ENCODE data around the gene PTPN5.
A peak's percentile ranks its signal among the peaks of the same experiment; 100 is the strongest.

Gene PTPN5

GRCh38 chr11:18713646-18714442, 77.8 kb downstream of the PTPN5 start:
- no peak overlapping the region for H3K4me3 Mint-ChIP-seq
- H3K27ac Mint-ChIP-seq: no peak overlapping the region
- H3K9me3 Mint-ChIP-seq: no peaks in the 10 kb centered on the region
- no peaks in the 10 kb centered on the region for H3K4me1 Mint-ChIP-seq
- H3K36me3 Mint-ChIP-seq: no peaks in the 10 kb centered on the region
- H3K27me3 Mint-ChIP-seq: no peaks in the 10 kb centered on the region

GRCh38 chr11:18710545-18710944, 81.1 kb downstream of the PTPN5 start:
- Mint-ChIP-seq H3K36me3 (no peaks in the 10 kb centered on the region), H3K27me3 (no peaks in the 10 kb centered on the region), H3K9me3 (no peaks in the 10 kb centered on the region), H3K4me1 (peaks cover 11% of the 10 kb centered on the region), H3K4me3 (no peak overlapping the region), H3K27ac (no peak overlapping the region)

GRCh38 chr11:18709414-18709813, 82.2 kb downstream of the PTPN5 start:
- Mint-ChIP-seq H3K4me3 (no peak overlapping the region), H3K27me3 (no peaks in the 10 kb centered on the region), H3K27ac (no peak overlapping the region), H3K4me1 (peaks cover 19% of the 10 kb centered on the region), H3K36me3 (no peaks in the 10 kb centered on the region), H3K9me3 (no peaks in the 10 kb centered on the region)

- Mint-ChIP-seq H3K27me3 (no peaks in the 10 kb centered on the region), H3K27ac (no peak overlapping the region), H3K4me3 (no peak overlapping the region), H3K4me1 (peaks cover 19% of the 10 kb centered on the region), H3K36me3 (no peaks in the 10 kb centered on the region), H3K9me3 (no peaks in the 10 kb centered on the region)
Measured at GRCh38 chr11:18707811-18708340, 83.7 kb downstream of the PTPN5 start.

- Mint-ChIP-seq H3K4me1 (peaks cover 19% of the 10 kb centered on the region), H3K9me3 (no peaks in the 10 kb centered on the region), H3K4me3 (peak overlapping the region; percentile 93), H3K27me3 (no peaks in the 10 kb centered on the region), H3K36me3 (no peaks in the 10 kb centered on the region), H3K27ac (peak overlapping the region; percentile 74)
Measured at GRCh38 chr11:18706330-18707243, 85.0 kb downstream of the PTPN5 start.

GRCh38 chr11:18705651-18706281, 85.8 kb downstream of the PTPN5 start:
- Mint-ChIP-seq H3K4me1 (peaks cover 19% of the 10 kb centered on the region), H3K9me3 (no peaks in the 10 kb centered on the region), H3K27me3 (no peaks in the 10 kb centered on the region), H3K36me3 (no peaks in the 10 kb centered on the region), H3K4me3 (peak overlapping the region; percentile 75), H3K27ac (peak overlapping the region; percentile 38)

- Mint-ChIP-seq H3K27me3 (no peaks in the 10 kb centered on the region), H3K9me3 (no peaks in the 10 kb centered on the region), H3K4me3 (peak overlapping the region; percentile 75), H3K4me1 (peaks cover 24% of the 10 kb centered on the region), H3K36me3 (no peaks in the 10 kb centered on the region), H3K27ac (no peak overlapping the region)
Measured at GRCh38 chr11:18704698-18705097, 86.9 kb downstream of the PTPN5 start.

GRCh38 chr11:18704045-18704645, 87.5 kb downstream of the PTPN5 start:
- H3K36me3 Mint-ChIP-seq: no peaks in the 10 kb centered on the region
- H3K4me1 Mint-ChIP-seq: peaks cover 30% of the 10 kb centered on the region
- peak overlapping the region; percentile 75 for H3K4me3 Mint-ChIP-seq
- no peaks in the 10 kb centered on the region for H3K9me3 Mint-ChIP-seq
- no peaks in the 10 kb centered on the region for H3K27me3 Mint-ChIP-seq
- H3K27ac Mint-ChIP-seq: no peak overlapping the region

GRCh38 chr11:18703001-18703763, 88.4 kb downstream of the PTPN5 start:
- no peaks in the 10 kb centered on the region for H3K9me3 Mint-ChIP-seq
- H3K4me3 Mint-ChIP-seq: no peak overlapping the region
- H3K36me3 Mint-ChIP-seq: no peaks in the 10 kb centered on the region
- H3K27ac Mint-ChIP-seq: no peak overlapping the region
- no peaks in the 10 kb centered on the region for H3K27me3 Mint-ChIP-seq
- H3K4me1 Mint-ChIP-seq: peaks cover 32% of the 10 kb centered on the region

- H3K27ac Mint-ChIP-seq: no peak overlapping the region
- H3K4me1 Mint-ChIP-seq: peaks cover 35% of the 10 kb centered on the region
- no peak overlapping the region for H3K4me3 Mint-ChIP-seq
Measured at GRCh38 chr11:18701614-18702216, 89.9 kb downstream of the PTPN5 start.

GRCh38 chr11:18700872-18701271, 90.7 kb downstream of the PTPN5 start:
- H3K27ac Mint-ChIP-seq: no peak overlapping the region
- no peaks in the 10 kb centered on the region for H3K36me3 Mint-ChIP-seq
- H3K27me3 Mint-ChIP-seq: no peaks in the 10 kb centered on the region
- no peak overlapping the region for H3K4me3 Mint-ChIP-seq
- no peaks in the 10 kb centered on the region for H3K9me3 Mint-ChIP-seq
- H3K4me1 Mint-ChIP-seq: peaks cover 29% of the 10 kb centered on the region

More at GRCh38 chr11:18701614-18702216, 89.9 kb downstream of the PTPN5 start:
- H3K36me3 Mint-ChIP-seq: no peaks in the 10 kb centered on the region
- no peaks in the 10 kb centered on the region for H3K9me3 Mint-ChIP-seq
- no peaks in the 10 kb centered on the region for H3K27me3 Mint-ChIP-seq

GRCh38 chr11:18700375-18700774, 91.2 kb downstream of the PTPN5 start:
- H3K4me1 Mint-ChIP-seq: peaks cover 26% of the 10 kb centered on the region
- H3K27ac Mint-ChIP-seq: peak overlapping the region; percentile 67
- H3K27me3 Mint-ChIP-seq: no peaks in the 10 kb centered on the region
- H3K9me3 Mint-ChIP-seq: no peaks in the 10 kb centered on the region
- no peaks in the 10 kb centered on the region for H3K36me3 Mint-ChIP-seq
- peak overlapping the region; percentile 84 for H3K4me3 Mint-ChIP-seq

- no peaks in the 10 kb centered on the region for H3K27me3 Mint-ChIP-seq
- H3K4me1 Mint-ChIP-seq: peaks cover 21% of the 10 kb centered on the region
- H3K36me3 Mint-ChIP-seq: no peaks in the 10 kb centered on the region
- peak overlapping the region; percentile 84 for H3K4me3 Mint-ChIP-seq
- H3K9me3 Mint-ChIP-seq: no peaks in the 10 kb centered on the region
- peak overlapping the region; percentile 67 for H3K27ac Mint-ChIP-seq
Measured at GRCh38 chr11:18699848-18700261, 91.7 kb downstream of the PTPN5 start.

- no peaks in the 10 kb centered on the region for H3K27me3 Mint-ChIP-seq
- H3K4me3 Mint-ChIP-seq: peak overlapping the region; percentile 84
- no peaks in the 10 kb centered on the region for H3K9me3 Mint-ChIP-seq
- H3K4me1 Mint-ChIP-seq: peaks cover 19% of the 10 kb centered on the region
- no peaks in the 10 kb centered on the region for H3K36me3 Mint-ChIP-seq
- peak overlapping the region; percentile 35 for H3K27ac Mint-ChIP-seq
Measured at GRCh38 chr11:18699269-18699596, 92.4 kb downstream of the PTPN5 start.

All from activated naive CD4-positive, alpha-beta T cell treated with anti-CD3 and anti-CD28 coated beads, Interleukin-2, amount 50 U/mL, for 24 hours (primary cell).